Right renal pelvis (tissue), 4 donors: ENCODE results near the gene LMAN2L. TPM values are rescaled to one million over a fixed set of nuclear protein-coding genes. Genes with fewer than 3 reads are reported as not detected.
"Not testable (repeated sequence)": the region's sequence is repeated elsewhere in the genome, so short reads cannot be mapped to it uniquely, and the experiment has no call there.

Source experiments
- DNase-seq, 4 donors: peaks; one replicate each; pipeline ENCODE4 v3.0.0-alpha.2; 2013; ENCODE audit warnings: low read depth in 4 of 4, low spot score in 3 of 4, missing footprints in 1 of 4
- polyA plus RNA-seq, 4 donors: library from polyadenylated mRNA; unstranded; fragments of 120-200 nt; gene quantifications; one replicate each; pipeline ENCODE4 v1.2.1, GENCODE V29; 2013; ENCODE audit not compliant: insufficient read length in 4 of 4

The LMAN2L gene
- polyA plus RNA-seq, 4 donors = 49.9 to 55.7 (median 52.3) TPM

- no peak for DNase-seq
Observed at GRCh38 chr2:96689431-96689991, 50.4 kb downstream of the LMAN2L start.

- no peak for DNase-seq
Observed at GRCh38 chr2:96688649-96689430, 51.0 kb downstream of the LMAN2L start.

GRCh38 chr2:96687711-96688640, 51.9 kb downstream of the LMAN2L start:
- DNase-seq = no peak

GRCh38 chr2:96687266-96687665, 52.6 kb downstream of the LMAN2L start:
- DNase-seq = no peak

- peak in 1 of 4 donors; percentile 47 for DNase-seq
Observed at GRCh38 chr2:96685577-96686459, 54.0 kb downstream of the LMAN2L start.

- DNase-seq = peak in 1 of 4 donors; percentile 5
Observed at GRCh38 chr2:96684883-96685576, 54.8 kb downstream of the LMAN2L start.

GRCh38 chr2:96683972-96684820, 55.7 kb downstream of the LMAN2L start:
- DNase-seq = no peak

- no peak for DNase-seq
Observed at GRCh38 chr2:96683307-96683706, 56.6 kb downstream of the LMAN2L start.

- DNase-seq = no peak
Observed at GRCh38 chr2:96681540-96681939, 58.3 kb downstream of the LMAN2L start.

GRCh38 chr2:96680561-96681141, 59.2 kb downstream of the LMAN2L start:
- no peak for DNase-seq

GRCh38 chr2:96679848-96680247, 60.0 kb downstream of the LMAN2L start:
- DNase-seq = no peak

- DNase-seq = no peak
Observed at GRCh38 chr2:96669539-96670215, 70.2 kb downstream of the LMAN2L start.

GRCh38 chr2:96668771-96669170, 71.1 kb downstream of the LMAN2L start:
- no peak for DNase-seq

- DNase-seq = not testable (repeated sequence)
Observed at GRCh38 chr2:96665717-96666116, 74.1 kb downstream of the LMAN2L start.

- no peak for DNase-seq
Observed at GRCh38 chr2:96665083-96665569, 74.7 kb downstream of the LMAN2L start.

GRCh38 chr2:96664366-96664925, 75.4 kb downstream of the LMAN2L start:
- DNase-seq = no peak

- no peak for DNase-seq
Observed at GRCh38 chr2:96663829-96664228, 76.0 kb downstream of the LMAN2L start.
